HCT116 (cell line): Measurements from ENCODE around the gene NEB.

Experiments
- CEBPB ChIP-seq: IDR thresholded peaks from 2 replicates; pipeline ENCODE4 v1.6.1; 2012; ENCODE audit warnings: low read depth
- CTCF ChIP-seq, 3 experiments: fragments of 200-600 bp in 1 of 3; sonication (generic) in 1 of 3; IDR thresholded peaks in 2 of 3; conservative IDR thresholded peaks in 1 of 3; 2 replicates each; pipeline ENCODE4 v1.5.1; 2012 to 2017; ENCODE audit warnings: low read depth in 2 of 3, low read length in 2 of 3, antibody characterized with exemption in 1 of 3, borderline replicate concordance in 1 of 3, control low read depth in 1 of 3, mild to moderate bottlenecking in 1 of 3, mixed read lengths in 1 of 3, mixed run types in 1 of 3, moderate library complexity in 1 of 3; ENCODE audit not compliant: insufficient read depth in 1 of 3
- EGR1 ChIP-seq: IDR thresholded peaks from 2 replicates; pipeline ENCODE4 v1.6.1; 2012; ENCODE audit warnings: low read depth
- EZH2 ChIP-seq: fragments of 200-600 bp; sonication (generic); IDR thresholded peaks from 2 replicates; pipeline ENCODE4 v1.6.1; 2017; ENCODE audit warnings: antibody characterized with exemption, mixed run types
- POLR2A ChIP-seq: IDR thresholded peaks from 2 replicates; pipeline ENCODE4 v1.7.0; 2011; ENCODE audit warnings: borderline replicate concordance; ENCODE audit not compliant: insufficient read depth, insufficient read length; ENCODE audit errors: extremely low read depth
- POLR2AphosphoS5 ChIP-seq: IDR thresholded peaks from 2 replicates; pipeline ENCODE4 v1.6.1; 2011; ENCODE audit warnings: mild to moderate bottlenecking, low read depth, low read length, moderate library complexity
- SIN3A ChIP-seq: IDR thresholded peaks from 2 replicates; pipeline ENCODE4 v1.6.1; 2012; ENCODE audit warnings: low read depth
- SP1 ChIP-seq: IDR thresholded peaks from 2 replicates; pipeline ENCODE4 v1.6.1; 2012; ENCODE audit warnings: low read depth
- ZNF274 ChIP-seq: fragments of 200-500 bp; sonication (Bioruptor generic); IDR thresholded peaks from 2 replicates; pipeline ENCODE4 v1.6.1; 2014; ENCODE audit warnings: mild to moderate bottlenecking, low read depth, low read length, inconsistent platforms
- TF ChIP-seq, protein P1 (sequence below): IDR thresholded peaks from 2 replicates; pipeline ENCODE4 v1.6.1; 2012

DNA sequence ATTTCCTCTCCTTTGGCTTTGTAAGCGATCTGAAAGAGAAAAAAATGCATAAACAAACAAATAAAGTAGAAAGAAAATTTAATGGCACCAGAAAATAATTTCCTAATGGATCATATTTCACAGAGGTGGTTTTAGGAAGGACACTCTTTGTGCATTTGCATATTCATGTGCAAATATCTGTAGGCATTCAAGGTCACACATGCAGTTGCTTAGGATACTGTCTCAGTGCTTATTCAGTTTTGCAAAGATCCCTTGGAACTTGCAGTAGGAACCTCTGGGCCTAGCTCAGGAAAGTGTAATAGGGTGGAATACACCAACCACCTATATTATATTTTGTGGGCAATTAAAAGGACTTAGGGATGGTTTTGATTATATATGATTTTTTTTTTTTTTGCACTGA, 54.3 kb downstream of the NEB start:
- TF ChIP-seq SIN3A = no peak
- no peak for TF ChIP-seq POLR2A
- TF ChIP-seq SP1 = no peak
- no peak for TF ChIP-seq CTCF (IDR thresholded peaks at IDR 0.05 in 2 of 3, conservative IDR thresholded peaks at IDR 0.05 in 1 of 3; ENCODE audit: borderline replicate concordance in 1 of 3, insufficient read depth in 1 of 3, low read depth in 2 of 3, low read length in 2 of 3)
- no peak for TF ChIP-seq CEBPB
- TF ChIP-seq, protein P1, sequence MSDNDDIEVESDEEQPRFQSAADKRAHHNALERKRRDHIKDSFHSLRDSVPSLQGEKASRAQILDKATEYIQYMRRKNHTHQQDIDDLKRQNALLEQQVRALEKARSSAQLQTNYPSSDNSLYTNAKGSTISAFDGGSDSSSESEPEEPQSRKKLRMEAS = no peak
- no peak for TF ChIP-seq EZH2
- TF ChIP-seq POLR2AphosphoS5 = no peak
- TF ChIP-seq EGR1 = no peak
- TF ChIP-seq ZNF274 = no peak
